Suppressor macrophage treated with lipopolysaccharide for 1 hour (primary cell): ENCODE data around the gene RRAD.
"Not testable (repeated sequence)": the region's sequence is repeated elsewhere in the genome, so short reads cannot be mapped to it uniquely, and the experiment has no call there.

ENCODE experiments used
- DNase-seq, 3 donors: peaks; one replicate each; pipeline ENCODE4 v3.0.0-alpha.2; 2020 to 2022

The RRAD gene

GRCh38 chr16:66950437-66950836 is 25.1 kb upstream of the RRAD start:
- DNase-seq: no peak

GRCh38 chr16:66949472-66949871 is 24.1 kb upstream of the RRAD start:
- no peak for DNase-seq

- DNase-seq: no peak
These were observed 23.5 kb upstream of the RRAD start for GRCh38 chr16:66948837-66949225.

GRCh38 chr16:66948134-66948836 is 22.9 kb upstream of the RRAD start:
- peak in 2 of 3 donors; percentile 24 to 42 for DNase-seq

- DNase-seq: peak; percentile 88 to 91 (median 90)
These were observed 22.1 kb upstream of the RRAD start for GRCh38 chr16:66947302-66948065.

GRCh38 chr16:66946974-66947301 is 21.6 kb upstream of the RRAD start:
- no peak for DNase-seq

GRCh38 chr16:66946541-66946940 is 21.2 kb upstream of the RRAD start:
- DNase-seq: no peak

- DNase-seq: no peak
These were observed 20.6 kb upstream of the RRAD start for GRCh38 chr16:66945939-66946338.

DNA sequence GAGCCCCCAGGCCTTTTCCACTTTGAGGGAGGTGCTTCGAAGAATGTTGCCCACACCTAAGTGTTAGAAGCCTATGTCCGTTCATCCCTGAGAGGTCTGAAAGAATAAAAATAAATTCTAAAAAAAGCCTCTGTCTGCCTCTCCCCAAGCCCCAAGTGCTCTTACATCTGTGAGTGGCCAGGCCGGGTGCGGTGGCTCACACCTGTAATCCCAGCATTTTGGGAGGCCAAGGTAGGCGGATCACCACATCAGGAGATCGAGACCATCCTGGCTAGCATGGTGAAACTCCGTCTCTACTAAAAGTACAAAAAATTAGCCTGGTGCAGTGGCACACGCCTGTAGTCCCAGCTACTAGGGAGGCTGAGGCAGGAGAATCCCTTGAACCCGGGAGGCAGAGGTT is 19.6 kb upstream of the RRAD start:
- DNase-seq: not testable (repeated sequence)

GRCh38 chr16:66944054-66944441 is 18.7 kb upstream of the RRAD start:
- DNase-seq: no peak

GRCh38 chr16:66943426-66944053 is 18.2 kb upstream of the RRAD start:
- no peak for DNase-seq

- no peak for DNase-seq
These were observed 17.6 kb upstream of the RRAD start for GRCh38 chr16:66942981-66943380.

- no peak for DNase-seq
These were observed 14.9 kb upstream of the RRAD start for GRCh38 chr16:66940236-66940635.

DNA sequence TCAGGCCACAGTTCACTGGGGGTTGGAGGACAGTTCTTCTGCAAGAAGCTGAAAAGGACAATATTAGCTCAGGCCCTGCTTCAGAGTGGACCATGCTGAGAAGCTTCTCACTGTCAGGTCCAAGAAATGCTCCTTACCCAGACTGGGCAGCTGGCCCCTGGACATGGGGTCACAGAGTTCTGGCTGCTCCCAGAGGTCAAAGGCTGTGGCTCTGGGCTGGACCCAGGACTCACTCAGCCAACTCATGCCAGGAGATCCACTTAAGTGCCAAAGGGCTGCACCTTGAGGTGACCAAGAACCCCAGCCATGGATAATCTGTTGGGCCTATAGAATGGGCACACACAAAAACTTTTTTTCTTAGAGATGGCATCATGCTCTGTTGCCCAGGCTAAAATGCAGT is 14.0 kb upstream of the RRAD start:
- no peak for DNase-seq

DNA sequence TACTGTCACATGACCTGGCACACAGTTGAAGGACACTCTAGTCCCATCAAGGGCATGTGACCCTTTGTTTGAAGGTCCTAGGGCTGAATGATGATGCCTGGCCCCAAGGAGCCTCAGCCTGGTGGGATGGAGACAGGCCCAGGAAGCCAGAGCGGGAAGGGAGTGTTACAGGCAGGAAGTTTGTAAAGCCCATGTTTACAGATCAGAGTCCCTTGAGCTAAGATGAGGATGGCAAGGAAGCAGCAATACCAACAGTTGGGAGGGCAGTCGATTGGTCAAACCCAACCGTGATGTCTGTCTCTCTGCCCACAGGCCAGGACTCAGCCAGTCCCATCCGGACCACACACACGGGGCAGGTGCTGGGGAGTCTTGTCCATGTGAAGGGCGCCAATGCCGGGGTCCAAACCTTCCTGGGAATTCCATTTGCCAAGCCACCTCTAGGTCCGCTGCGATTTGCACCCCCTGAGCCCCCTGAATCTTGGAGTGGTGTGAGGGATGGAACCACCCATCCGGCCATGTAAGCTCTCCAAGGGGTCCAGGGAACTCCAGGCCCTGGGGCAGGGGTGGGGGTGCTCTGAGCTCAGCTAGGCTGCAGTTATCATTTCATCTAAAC is 12.5 kb upstream of the RRAD start:
- DNase-seq: no peak

GRCh38 chr16:66936889-66937554 is 11.7 kb upstream of the RRAD start:
- DNase-seq: no peak

DNA sequence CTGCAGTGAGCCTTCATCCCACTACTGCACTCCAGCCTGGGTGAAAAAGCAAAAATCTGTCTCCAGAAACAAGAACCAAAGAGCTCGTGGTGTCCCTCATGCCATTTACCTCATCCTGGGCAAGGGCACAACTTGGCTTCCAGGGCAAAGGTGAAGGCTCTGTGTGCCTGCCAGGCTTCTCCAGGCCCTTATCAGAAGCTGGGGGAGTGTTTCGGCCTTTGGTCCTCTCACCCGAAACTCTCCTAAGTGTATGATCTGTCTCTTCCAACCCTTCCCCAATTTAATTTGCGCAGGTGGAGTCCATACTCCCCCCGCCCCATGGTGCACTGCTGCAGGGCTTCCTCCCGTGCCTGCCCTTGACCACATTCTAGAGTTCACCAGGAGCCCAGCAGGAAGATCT is 11.1 kb upstream of the RRAD start:
- no peak for DNase-seq

DNA sequence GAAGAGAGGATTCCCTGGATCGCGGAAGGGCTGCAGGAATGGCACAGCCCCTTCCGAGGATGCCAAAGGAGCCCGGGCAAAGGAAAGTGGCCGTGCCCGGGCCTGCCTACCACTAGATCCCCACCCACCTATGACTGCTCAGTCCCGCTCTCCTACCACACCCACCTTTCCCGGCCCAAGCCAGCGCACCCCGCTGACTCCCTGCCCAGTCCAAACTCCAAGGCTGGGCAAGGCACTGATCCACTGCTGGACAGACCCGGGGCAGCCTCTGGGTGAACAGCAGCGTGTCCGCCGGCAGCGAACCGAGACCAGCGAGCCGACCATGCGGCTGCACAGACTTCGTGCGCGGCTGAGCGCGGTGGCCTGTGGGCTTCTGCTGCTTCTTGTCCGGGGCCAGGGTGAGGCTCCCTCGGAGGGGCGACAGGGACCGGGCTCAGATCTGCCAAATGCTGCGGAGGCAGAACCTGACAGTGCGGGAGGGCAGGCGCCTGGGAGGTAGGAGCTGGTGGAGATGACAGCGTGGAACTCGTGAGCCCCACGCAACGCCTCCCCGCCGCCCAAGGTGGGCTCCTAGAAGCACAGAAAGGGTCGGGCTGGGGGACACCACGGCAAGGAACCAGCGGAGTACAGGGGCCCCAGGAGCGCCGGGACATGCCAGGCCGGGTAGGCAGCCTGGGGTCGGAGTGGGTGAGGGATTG is 10.1 kb upstream of the RRAD start, which contains the start of gene CES2:
Gene CES2 (plus strand): TSS at position 203 of the 698 bp plus-strand sequence. CDS start 120 bp downstream, at position 323.
- no peak for DNase-seq

DNA sequence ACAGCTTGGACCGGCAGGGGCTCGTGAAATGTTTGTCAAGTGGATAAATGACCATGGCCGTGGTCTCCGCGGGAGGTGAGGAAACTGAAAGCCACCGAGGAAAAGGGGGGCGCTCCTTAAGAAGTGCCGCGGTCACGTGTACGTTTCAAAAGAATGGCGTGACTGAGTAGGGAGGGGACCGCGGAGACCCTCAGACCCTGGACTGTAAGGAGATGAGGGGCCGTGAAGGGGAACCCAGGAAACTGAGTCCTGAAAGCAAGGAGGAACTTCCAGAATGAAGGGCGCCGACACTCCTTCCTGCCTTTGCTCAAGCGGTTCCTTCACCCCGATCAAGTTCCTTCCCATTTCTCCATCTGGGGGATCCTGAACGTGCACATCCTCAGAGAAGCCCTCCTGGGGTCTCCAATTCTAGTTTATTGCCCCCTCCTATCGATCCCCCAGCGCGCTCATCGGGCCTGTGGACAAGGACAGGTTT is 9.5 kb upstream of the RRAD start:
- peak in 1 of 3 donors; percentile 31 for DNase-seq

GRCh38 chr16:66934138-66934838 is 9.0 kb upstream of the RRAD start, which contains the start of gene CIAO2B:
TSS of gene CIAO2B (minus strand) at chr16:66934402. CDS start at chr16:66934364, 38 bp downstream.
- peak; percentile 91 to 96 (median 95) for DNase-seq

DNA sequence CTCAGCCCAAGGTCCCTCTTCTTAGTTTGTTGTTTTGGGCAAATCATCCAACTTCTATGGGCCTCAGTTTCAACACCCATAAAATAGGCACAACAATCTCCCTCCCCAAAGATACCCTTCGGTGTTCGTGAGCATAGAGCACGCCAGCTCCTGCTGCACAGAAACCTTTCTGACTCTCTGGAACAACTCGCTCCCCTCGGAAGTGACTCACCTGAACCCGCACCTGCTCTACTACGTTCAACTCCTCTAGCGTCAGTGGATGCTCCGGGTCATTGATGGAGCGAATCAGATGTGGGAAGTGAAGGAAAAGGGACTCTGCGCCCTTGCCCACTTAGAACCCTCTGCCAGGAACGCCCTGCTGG is 8.4 kb upstream of the RRAD start:
- DNase-seq: no peak

DNA sequence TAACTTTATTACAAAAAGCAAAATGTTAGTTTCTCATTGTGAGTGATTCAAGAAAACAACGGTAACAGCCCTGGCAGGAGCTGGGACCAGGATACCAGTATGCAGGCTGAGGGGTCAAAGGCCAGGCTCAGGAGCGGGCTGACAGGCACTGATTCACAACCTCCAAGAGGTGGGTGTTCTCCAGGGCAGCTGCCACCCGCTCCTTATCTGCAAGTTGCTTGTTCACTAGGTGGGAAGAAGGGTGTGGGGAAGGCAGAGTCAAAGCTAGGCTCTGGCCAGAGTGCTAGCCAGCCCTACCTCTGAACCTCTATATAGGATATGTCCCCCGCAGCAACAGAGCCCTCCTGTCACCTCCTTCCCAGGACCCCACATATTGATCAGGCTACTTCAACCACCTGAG is 6.7 kb upstream of the RRAD start:
- DNase-seq: no peak
